CD8-positive, alpha-beta memory T cell (primary cell): ENCODE measurements around the gene TMA7B. TPM values are rescaled to one million over a fixed set of nuclear protein-coding genes. Genes with fewer than 3 reads are reported as not detected.

Experiments used
- CTCF ChIA-PET: fragments of 350-600 bp; sonication (Branson Sonifier 250); formaldehyde crosslinking; loops from one replicate; lab custom pipeline; 2021; ENCODE audit warnings: antibody characterized with exemption; lab: Charles Lee
- POLR2A ChIA-PET: fragments of 350-600 bp; sonication (Branson Sonifier 250); formaldehyde crosslinking; loops from one replicate; lab custom pipeline; 2021; ENCODE audit warnings: antibody characterized with exemption; lab: Charles Lee
- DNase-seq, 5 donors: peaks; one replicate each; pipeline versions ENCODE4 v3.0.0 to v3.0.0-alpha.2; 2020 to 2022; ENCODE audit warnings: mixed read lengths in 1 of 5
- H3K27ac ChIP-seq: one replicate; pipeline ENCODE4 v1.7.0; 2013; ENCODE audit warnings: low read depth, mild to moderate bottlenecking, low read length, moderate library complexity
- H3K27me3 ChIP-seq: 2 replicates; pipeline ENCODE4 v1.7.0; 2013; ENCODE audit warnings: low read length, mild to moderate bottlenecking; ENCODE audit not compliant: insufficient read depth, poor library complexity, severe bottlenecking
- H3K36me3 ChIP-seq: 2 replicates; pipeline ENCODE4 v1.7.0; 2013; ENCODE audit warnings: mild to moderate bottlenecking, low read length, moderate library complexity; ENCODE audit not compliant: insufficient read depth
- H3K4me1 ChIP-seq: 2 replicates; pipeline ENCODE4 v1.7.0; 2013; ENCODE audit warnings: mild to moderate bottlenecking, low read length, moderate library complexity; ENCODE audit not compliant: insufficient read depth
- H3K4me3 ChIP-seq: 2 replicates; pipeline ENCODE4 v1.7.0; 2013; ENCODE audit warnings: mild to moderate bottlenecking, low read length
- H3K9me3 ChIP-seq: 2 replicates; pipeline ENCODE4 v1.7.0; 2013; ENCODE audit warnings: mild to moderate bottlenecking, low read length
- H3K27ac Mint-ChIP-seq, 8 donors: one replicate each; pipeline ENCODE4 v1.8.0; 2020 to 2021; ENCODE audit warnings: mixed read lengths in 8 of 8, mild to moderate bottlenecking in 6 of 8, inconsistent platforms in 3 of 8, moderate library complexity in 3 of 8
- H3K27me3 Mint-ChIP-seq, 2 donors: one replicate each; pipeline ENCODE4 v1.8.0; 2020 to 2021; ENCODE audit warnings: mixed read lengths in 2 of 2, mild to moderate bottlenecking in 1 of 2, moderate library complexity in 1 of 2
- H3K36me3 Mint-ChIP-seq, 3 donors: one replicate each; pipeline ENCODE4 v1.8.0; 2020 to 2021; ENCODE audit warnings: mixed read lengths in 3 of 3, inconsistent platforms in 1 of 3, mild to moderate bottlenecking in 1 of 3
- H3K4me1 Mint-ChIP-seq, 3 donors: one replicate each; pipeline ENCODE4 v1.8.0; 2020 to 2021; ENCODE audit warnings: mixed read lengths in 3 of 3, inconsistent platforms in 1 of 3, mild to moderate bottlenecking in 1 of 3
- H3K4me3 Mint-ChIP-seq, 7 donors: one replicate each; pipeline ENCODE4 v1.8.0; 2020 to 2021; ENCODE audit warnings: mixed read lengths in 7 of 7, mild to moderate bottlenecking in 6 of 7, moderate library complexity in 4 of 7, inconsistent platforms in 2 of 7
- H3K9me3 Mint-ChIP-seq, 5 donors: one replicate each; pipeline ENCODE4 v1.8.0; 2020 to 2022; ENCODE audit warnings: mixed read lengths in 5 of 5, mild to moderate bottlenecking in 3 of 5, moderate library complexity in 2 of 5, inconsistent platforms in 1 of 5
- polyA plus RNA-seq: library from polyadenylated mRNA; unstranded; fragments of 300-500 nt; fragmentation: Illumina TruSeq; gene quantifications from one replicate; pipeline ENCODE4 v1.2.3, GENCODE V29; 2021
- total RNA-seq, 2 experiments: library from RNA; stranded (reverse); gene quantifications; one replicate each; pipeline ENCODE4 v1.2.3, GENCODE V29; 2021

The TMA7B gene
- total and polyA plus RNA-seq, 3 experiments from 2014 or later: 1.4 to 3.0 (median 2.0) TPM

GRCh38 chr22:40007853-40008710, 47.9 kb downstream of the TMA7B start:
- peaks cover 6% of the 10 kb centered on the region for H3K4me1 ChIP-seq
- ChIA-PET POLR2A (no interaction called here), CTCF (interaction anchor here (1.1 to 3.4 kb wide), 2 partner anchors 11 to 17 kb away, joined by 3 to 21 read pairs; no protein-coding TSS in a partner anchor)
- no peaks in the 10 kb centered on the region for H3K36me3 ChIP-seq
- H3K27ac Mint-ChIP-seq: peak overlapping the region in 1 of 8 donors; percentile 68
- peaks cover 0 to 12% (median 4%) of the 10 kb centered on the region in 3 donors for H3K4me1 Mint-ChIP-seq
- no peaks in the 10 kb centered on the region for H3K9me3 ChIP-seq
- peaks cover 14 to 47% of the 10 kb centered on the region in 2 donors for H3K27me3 Mint-ChIP-seq
- no peak for DNase-seq
- no peaks in the 10 kb centered on the region for H3K27me3 ChIP-seq
- no peaks in the 10 kb centered on the region for H3K9me3 Mint-ChIP-seq
- H3K4me3 ChIP-seq: no peak overlapping the region
- peaks cover 0 to 1% (median 0%) of the 10 kb centered on the region in 3 donors for H3K36me3 Mint-ChIP-seq
- no peak overlapping the region for H3K4me3 Mint-ChIP-seq
- no peak overlapping the region for H3K27ac ChIP-seq

- H3K27me3 Mint-ChIP-seq: peaks cover 15 to 51% of the 10 kb centered on the region in 2 donors
- ChIA-PET POLR2A (no interaction called here), CTCF (interaction anchor here (1.1 to 3.4 kb wide), 2 partner anchors 12 to 16 kb away, joined by 3 to 21 read pairs; no protein-coding TSS in a partner anchor)
- Histone ChIP-seq H3K36me3 (no peaks in the 10 kb centered on the region), H3K4me3 (no peak overlapping the region), H3K27me3 (no peaks in the 10 kb centered on the region), H3K27ac (no peak overlapping the region), H3K4me1 (peaks cover 6% of the 10 kb centered on the region), H3K9me3 (no peaks in the 10 kb centered on the region)
- no peak for DNase-seq
- no peaks in the 10 kb centered on the region for H3K9me3 Mint-ChIP-seq
- H3K4me1 Mint-ChIP-seq: peaks cover 0 to 12% (median 4%) of the 10 kb centered on the region in 3 donors
- no peak overlapping the region for H3K4me3 Mint-ChIP-seq
- no peak overlapping the region for H3K27ac Mint-ChIP-seq
- peaks cover 0 to 3% (median 0%) of the 10 kb centered on the region in 3 donors for H3K36me3 Mint-ChIP-seq
Observed at GRCh38 chr22:40008726-40009291, 48.6 kb downstream of the TMA7B start.

GRCh38 chr22:40009292-40009774, 49.1 kb downstream of the TMA7B start:
- no peak for DNase-seq
- H3K4me3 Mint-ChIP-seq: peak overlapping the region in 1 of 7 donors; percentile 37
- no peaks in the 10 kb centered on the region for H3K36me3 ChIP-seq
- peaks cover 0 to 12% (median 4%) of the 10 kb centered on the region in 3 donors for H3K4me1 Mint-ChIP-seq
- peaks cover 0 to 3% (median 0%) of the 10 kb centered on the region in 3 donors for H3K36me3 Mint-ChIP-seq
- H3K27ac Mint-ChIP-seq: peak overlapping the region in 1 of 8 donors; percentile 5
- POLR2A ChIA-PET: no interaction called here
- H3K27me3 ChIP-seq: no peaks in the 10 kb centered on the region
- CTCF ChIA-PET: interaction anchor here (1.2 to 3.4 kb wide), 2 partner anchors 16 to 475 kb away, joined by 4 to 21 read pairs; no protein-coding TSS in a partner anchor
- H3K9me3 ChIP-seq: no peaks in the 10 kb centered on the region
- H3K4me1 ChIP-seq: peaks cover 6% of the 10 kb centered on the region
- H3K9me3 Mint-ChIP-seq: no peaks in the 10 kb centered on the region
- peaks cover 18 to 51% of the 10 kb centered on the region in 2 donors for H3K27me3 Mint-ChIP-seq
- H3K27ac ChIP-seq: no peak overlapping the region
- no peak overlapping the region for H3K4me3 ChIP-seq

GRCh38 chr22:40009951-40010671, 49.9 kb downstream of the TMA7B start:
- POLR2A ChIA-PET: interaction anchor here (0.5 kb wide), 1 partner anchor 706 kb away, joined by 3 read pairs; no protein-coding TSS in a partner anchor
- H3K27ac ChIP-seq: no peak overlapping the region
- CTCF ChIA-PET: interaction anchor here (0.6 to 3.4 kb wide), 3 partner anchors 15 to 475 kb away, joined by 3 to 21 read pairs (median 4); no protein-coding TSS in a partner anchor
- Mint-ChIP-seq H3K4me1 (peaks cover 0 to 12% (median 4%) of the 10 kb centered on the region in 3 donors), H3K27me3 (peaks cover 18 to 51% of the 10 kb centered on the region in 2 donors), H3K27ac (no peak overlapping the region), H3K9me3 (no peaks in the 10 kb centered on the region), H3K4me3 (peak overlapping the region in 3 of 7 donors; percentile 22 to 37 (median 23)), H3K36me3 (peaks cover 0 to 3% (median 0%) of the 10 kb centered on the region in 3 donors)
- no peaks in the 10 kb centered on the region for H3K36me3 ChIP-seq
- H3K27me3 ChIP-seq: no peaks in the 10 kb centered on the region
- DNase-seq: peak in 1 of 5 donors; percentile 72
- peaks cover 6% of the 10 kb centered on the region for H3K4me1 ChIP-seq
- H3K9me3 ChIP-seq: no peaks in the 10 kb centered on the region
- peak overlapping the region; percentile 39 for H3K4me3 ChIP-seq

GRCh38 chr22:40010746-40011145, 50.5 kb downstream of the TMA7B start:
- Mint-ChIP-seq H3K27ac (no peak overlapping the region), H3K4me1 (peaks cover 0 to 12% (median 4%) of the 10 kb centered on the region in 3 donors), H3K4me3 (no peak overlapping the region), H3K27me3 (peaks cover 18 to 51% of the 10 kb centered on the region in 2 donors), H3K9me3 (no peaks in the 10 kb centered on the region), H3K36me3 (peaks cover 0 to 3% (median 0%) of the 10 kb centered on the region in 3 donors)
- Histone ChIP-seq H3K4me1 (peaks cover 6% of the 10 kb centered on the region), H3K9me3 (no peaks in the 10 kb centered on the region), H3K27me3 (no peaks in the 10 kb centered on the region), H3K4me3 (no peak overlapping the region), H3K36me3 (no peaks in the 10 kb centered on the region), H3K27ac (no peak overlapping the region)
- CTCF ChIA-PET: interaction anchor here (0.6 to 3.4 kb wide), 2 partner anchors 14 to 153 kb away, joined by 3 to 21 read pairs; no protein-coding TSS in a partner anchor
- DNase-seq: no peak
- POLR2A ChIA-PET: no interaction called here

Other genes starting within 250 kb of the TMA7B start
- under 1 TPM; 0.16 to 0.35 TPM for gene ENTHD1, start 66.6 kb upstream of the TMA7B start, total RNA-seq
- 0.16 TPM for gene ENTHD1, start 66.6 kb upstream of the TMA7B start, polyA plus RNA-seq
- gene GRAP2, start 59.3 kb upstream of the TMA7B start, total RNA-seq: 10 to 100 TPM; 41.8 to 53.2 TPM
- gene GRAP2, start 59.3 kb upstream of the TMA7B start, polyA plus RNA-seq: 103 TPM
- gene FAM83F, start 34.6 kb downstream of the TMA7B start, total RNA-seq: under 1 TPM; 0.33 to 0.51 TPM
- 0.01 TPM for gene FAM83F, start 34.6 kb downstream of the TMA7B start, polyA plus RNA-seq
- 10 to 100 TPM; 32.8 to 37.8 TPM for gene TNRC6B, start 217.5 kb downstream of the TMA7B start, total RNA-seq
- 109 TPM for gene TNRC6B, start 217.5 kb downstream of the TMA7B start, polyA plus RNA-seq